Suprapubic skin (tissue), 4 donors: ENCODE measurements around the gene PTOV1. TPM values are rescaled to one million over a fixed set of nuclear protein-coding genes. Genes with fewer than 3 reads are reported as not detected.

Source experiments
- DNase-seq, 2 donors: peaks; one replicate each; pipeline ENCODE4 v3.0.0-alpha.2; 2019; ENCODE audit warnings: low spot score in 2 of 2
- H3K27ac ChIP-seq: fragments of 200-600 bp; sonication (generic); one replicate; pipeline ENCODE4 v1.5.1; 2019
- H3K27me3 ChIP-seq: fragments of 200-600 bp; sonication (generic); one replicate; pipeline ENCODE4 v1.5.1; 2019
- H3K36me3 ChIP-seq: fragments of 200-600 bp; sonication (generic); one replicate; pipeline ENCODE4 v1.5.1; 2019
- H3K4me1 ChIP-seq: fragments of 200-600 bp; sonication (generic); one replicate; pipeline ENCODE4 v1.5.1; 2019
- H3K4me3 ChIP-seq: fragments of 200-600 bp; sonication (generic); one replicate; pipeline ENCODE4 v1.5.1; 2019; ENCODE audit warnings: mild to moderate bottlenecking
- H3K9me3 ChIP-seq: fragments of 200-600 bp; sonication (generic); one replicate; pipeline ENCODE4 v1.5.1; 2019
- EP300 ChIP-seq: sonication (generic); formaldehyde crosslinking; IDR thresholded peaks from one replicate; pipeline ENCODE4 v1.6.1; 2017; ENCODE audit warnings: antibody characterized with exemption
- POLR2A ChIP-seq, 2 donors: fragments of 450-650 bp; IDR thresholded peaks; one replicate each; pipeline ENCODE4 v1.6.1; 2017; ENCODE audit warnings: antibody characterized with exemption in 2 of 2, mild to moderate bottlenecking in 2 of 2, moderate library complexity in 2 of 2
- POLR2AphosphoS5 ChIP-seq, 3 donors: sonication (generic); formaldehyde crosslinking; IDR thresholded peaks; one replicate each; pipeline ENCODE4 v1.6.1; 2017; ENCODE audit warnings: antibody characterized with exemption in 3 of 3
- WGBS: methylation state at CpG from one replicate; pipeline ENCODE4 v1.1.5; 2018; 5-methylcytosine and 5-hydroxymethylcytosine counted together
- total RNA-seq, 4 donors: library from RNA; depleted of rRNA; stranded (reverse); fragments of >200 nt; gene quantifications; one replicate each; pipeline ENCODE4 v1.1.0, GENCODE V29; 2016
- TF ChIP-seq, protein P1 (sequence below), 2 donors: fragments of 200-600 bp in 1 of 2; fragments of 450-650 bp in 1 of 2; sonication (generic) in 1 of 2; IDR thresholded peaks; one replicate each; pipeline ENCODE4 v1.5.1; 2016 to 2019; ENCODE audit warnings: antibody characterized with exemption in 2 of 2, mild to moderate bottlenecking in 1 of 2, moderate library complexity in 1 of 2

Gene PTOV1
- total RNA-seq, 4 donors from 2014 or later: 82.2 to 147 (median 91.2) TPM

DNA sequence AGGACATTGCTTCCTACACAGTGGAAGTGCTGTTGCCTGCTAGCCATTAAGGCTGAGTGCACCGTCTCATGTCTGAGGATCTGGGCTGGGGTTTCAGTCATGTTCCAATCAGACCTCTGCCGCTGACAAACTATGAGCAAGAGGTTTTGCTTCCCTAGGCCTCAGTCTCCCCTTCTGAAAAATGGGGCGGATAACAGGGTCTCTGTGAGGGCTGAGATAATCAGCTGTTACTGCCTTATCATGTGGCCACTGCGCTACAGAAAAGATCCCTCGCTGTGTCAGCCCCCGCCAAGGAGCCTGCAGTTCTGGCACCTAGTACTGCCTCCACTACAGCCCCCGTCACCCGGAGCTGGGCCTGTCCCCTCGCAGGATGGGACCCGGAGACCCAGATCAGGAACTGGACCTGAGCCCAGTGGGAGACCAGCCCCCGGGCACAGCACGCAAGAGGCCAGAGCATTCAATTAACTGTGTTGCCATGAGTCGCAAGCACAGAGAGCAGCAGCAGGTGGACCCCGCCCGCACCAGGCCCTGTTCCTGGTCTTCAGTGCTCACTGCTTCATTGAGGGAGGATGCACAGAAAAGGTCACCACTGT is 19.4 kb downstream of the PTOV1 start:
- H3K27me3 ChIP-seq: no peaks in the 10 kb centered on the region
- H3K4me1 ChIP-seq: peaks cover 72% of the 10 kb centered on the region
- peak overlapping the region; percentile 62 for H3K4me3 ChIP-seq
- WGBS: 80% methylated on average over 4 of the region's 15 CpGs
- peaks cover 9% of the 10 kb centered on the region for H3K36me3 ChIP-seq
- H3K27ac ChIP-seq: peak overlapping the region; percentile 88
- no peaks in the 10 kb centered on the region for H3K9me3 ChIP-seq
- TF ChIP-seq, protein P1, sequence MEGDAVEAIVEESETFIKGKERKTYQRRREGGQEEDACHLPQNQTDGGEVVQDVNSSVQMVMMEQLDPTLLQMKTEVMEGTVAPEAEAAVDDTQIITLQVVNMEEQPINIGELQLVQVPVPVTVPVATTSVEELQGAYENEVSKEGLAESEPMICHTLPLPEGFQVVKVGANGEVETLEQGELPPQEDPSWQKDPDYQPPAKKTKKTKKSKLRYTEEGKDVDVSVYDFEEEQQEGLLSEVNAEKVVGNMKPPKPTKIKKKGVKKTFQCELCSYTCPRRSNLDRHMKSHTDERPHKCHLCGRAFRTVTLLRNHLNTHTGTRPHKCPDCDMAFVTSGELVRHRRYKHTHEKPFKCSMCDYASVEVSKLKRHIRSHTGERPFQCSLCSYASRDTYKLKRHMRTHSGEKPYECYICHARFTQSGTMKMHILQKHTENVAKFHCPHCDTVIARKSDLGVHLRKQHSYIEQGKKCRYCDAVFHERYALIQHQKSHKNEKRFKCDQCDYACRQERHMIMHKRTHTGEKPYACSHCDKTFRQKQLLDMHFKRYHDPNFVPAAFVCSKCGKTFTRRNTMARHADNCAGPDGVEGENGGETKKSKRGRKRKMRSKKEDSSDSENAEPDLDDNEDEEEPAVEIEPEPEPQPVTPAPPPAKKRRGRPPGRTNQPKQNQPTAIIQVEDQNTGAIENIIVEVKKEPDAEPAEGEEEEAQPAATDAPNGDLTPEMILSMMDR (IDR thresholded peaks at IDR 0.05): no peak
- TF ChIP-seq POLR2AphosphoS5 (IDR thresholded peaks at IDR 0.05) (no peak), EP300 (no peak), POLR2A (IDR thresholded peaks at IDR 0.05) (no peak)
- DNase-seq: no peak

DNA sequence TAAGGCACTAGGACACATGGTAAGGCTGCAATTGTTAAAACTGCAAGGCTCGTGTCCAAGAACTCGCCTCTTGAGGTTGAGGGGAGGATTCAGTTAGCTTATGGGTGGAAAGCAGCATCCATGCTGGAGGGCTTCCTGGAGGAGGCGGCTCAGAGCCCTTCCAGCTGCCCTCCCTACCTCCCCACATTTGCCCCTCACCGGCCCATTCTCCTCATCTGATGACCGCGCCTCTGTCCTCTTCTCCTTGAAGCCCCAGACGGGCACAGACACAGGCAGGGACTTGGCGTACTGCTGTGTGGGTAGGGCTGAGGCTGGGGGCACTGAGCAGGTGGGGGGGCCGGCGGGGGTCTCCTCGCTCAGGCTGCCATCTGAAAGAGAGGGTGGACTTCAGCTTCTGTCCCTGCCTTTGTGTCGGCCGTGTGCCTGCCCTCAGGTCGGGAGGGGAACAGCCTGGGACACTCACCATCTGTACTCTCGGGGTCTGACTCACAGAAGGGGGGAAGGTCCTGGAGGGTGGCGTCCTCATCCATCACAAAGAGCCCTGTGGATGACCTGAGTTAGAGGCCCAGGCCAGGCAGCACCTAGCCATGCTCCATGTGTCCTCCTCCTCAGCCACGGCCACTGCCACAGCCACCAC is 20.5 kb downstream of the PTOV1 start:
- Histone ChIP-seq H3K4me1 (peaks cover 68% of the 10 kb centered on the region), H3K9me3 (no peaks in the 10 kb centered on the region), H3K27me3 (no peaks in the 10 kb centered on the region), H3K36me3 (peaks cover 9% of the 10 kb centered on the region), H3K4me3 (no peak overlapping the region), H3K27ac (no peak overlapping the region)
- DNase-seq: no peak
- WGBS: 94% methylated on average over 11 of the region's 17 CpGs
- TF ChIP-seq EP300: no peak
- no peak for TF ChIP-seq POLR2AphosphoS5 (IDR thresholded peaks at IDR 0.05)
- no peak for TF ChIP-seq POLR2A (IDR thresholded peaks at IDR 0.05)
- TF ChIP-seq, protein P1 (IDR thresholded peaks at IDR 0.05): no peak

DNA sequence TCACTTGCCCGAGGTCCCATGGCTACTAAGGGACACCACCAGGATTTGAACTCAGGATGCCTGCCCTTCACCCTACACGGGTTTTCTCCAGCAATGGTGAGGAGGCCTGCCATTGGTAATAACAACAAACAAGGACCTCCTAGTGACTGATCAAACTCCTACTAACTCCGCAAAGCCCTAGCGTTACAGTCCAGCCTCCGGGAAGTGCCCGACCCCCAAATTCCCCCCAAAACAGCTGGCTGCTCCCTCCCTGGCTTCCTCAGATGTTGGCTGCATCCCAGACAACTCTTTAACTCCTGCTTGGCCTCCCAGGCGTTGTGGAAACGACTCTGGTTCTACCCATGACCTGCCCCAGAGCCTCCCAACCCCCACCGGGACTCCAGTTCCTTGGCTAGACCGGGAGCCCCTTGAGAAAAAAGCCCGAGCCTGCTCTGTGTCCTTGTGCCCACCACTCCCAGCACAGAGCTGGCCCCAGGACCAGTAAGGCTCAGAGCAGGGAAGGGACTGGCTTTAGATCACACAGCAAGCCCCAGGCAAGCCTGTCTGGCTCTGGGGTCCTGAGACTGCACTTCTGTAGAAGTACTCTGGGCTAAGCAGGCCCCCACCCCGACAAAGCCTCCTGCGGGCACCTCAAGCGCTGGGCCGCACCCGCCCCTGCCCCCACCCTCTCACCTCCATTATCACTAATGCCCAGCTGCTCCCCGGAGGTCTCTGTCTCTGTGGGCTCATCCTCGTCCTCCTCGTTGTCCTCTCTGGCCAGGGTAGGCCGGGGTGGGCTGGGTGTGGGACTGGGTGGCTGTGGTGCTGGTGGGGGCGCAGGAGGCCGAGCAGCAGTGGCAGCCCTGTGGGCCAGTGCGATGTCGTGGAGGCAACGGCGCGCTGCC is 21.5 kb downstream of the PTOV1 start:
- no peak overlapping the region for H3K27ac ChIP-seq
- H3K9me3 ChIP-seq: no peaks in the 10 kb centered on the region
- TF ChIP-seq, protein P1 (IDR thresholded peaks at IDR 0.05): no peak
- H3K36me3 ChIP-seq: peaks cover 9% of the 10 kb centered on the region
- no peak overlapping the region for H3K4me3 ChIP-seq
- peaks cover 63% of the 10 kb centered on the region for H3K4me1 ChIP-seq
- 87% methylated on average over 20 of the region's 27 CpGs for WGBS
- H3K27me3 ChIP-seq: no peaks in the 10 kb centered on the region
- DNase-seq: no peak

DNA sequence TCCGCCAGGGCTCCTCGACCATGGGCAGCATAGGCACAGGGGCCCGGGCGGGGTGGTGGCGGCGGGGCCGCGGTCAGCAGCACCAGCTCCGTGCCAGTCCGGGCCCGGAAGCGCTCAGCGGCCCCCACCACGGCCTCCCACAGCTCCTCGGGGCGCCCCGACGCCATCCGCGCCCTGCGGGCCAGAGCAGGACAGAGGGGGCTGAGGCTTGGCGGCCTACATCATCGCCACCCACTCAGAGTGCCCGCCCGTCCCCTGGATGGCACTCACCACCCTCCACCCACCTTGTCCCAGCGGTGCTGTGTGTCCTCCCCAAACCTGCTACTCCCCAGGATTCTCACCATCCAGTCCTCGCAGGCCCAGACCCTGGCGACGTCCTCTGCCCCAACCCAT is 22.2 kb downstream of the PTOV1 start:
- H3K27me3 ChIP-seq: no peaks in the 10 kb centered on the region
- H3K36me3 ChIP-seq: peaks cover 9% of the 10 kb centered on the region
- TF ChIP-seq POLR2AphosphoS5 (IDR thresholded peaks at IDR 0.05) (no peak), POLR2A (IDR thresholded peaks at IDR 0.05) (no peak), EP300 (no peak)
- TF ChIP-seq, protein P1 (IDR thresholded peaks at IDR 0.05): no peak
- 92% methylated on average over 11 of the region's 29 CpGs for WGBS
- no peak overlapping the region for H3K27ac ChIP-seq
- no peaks in the 10 kb centered on the region for H3K9me3 ChIP-seq
- H3K4me3 ChIP-seq: no peak overlapping the region
- H3K4me1 ChIP-seq: peaks cover 59% of the 10 kb centered on the region
- DNase-seq: no peak

DNA sequence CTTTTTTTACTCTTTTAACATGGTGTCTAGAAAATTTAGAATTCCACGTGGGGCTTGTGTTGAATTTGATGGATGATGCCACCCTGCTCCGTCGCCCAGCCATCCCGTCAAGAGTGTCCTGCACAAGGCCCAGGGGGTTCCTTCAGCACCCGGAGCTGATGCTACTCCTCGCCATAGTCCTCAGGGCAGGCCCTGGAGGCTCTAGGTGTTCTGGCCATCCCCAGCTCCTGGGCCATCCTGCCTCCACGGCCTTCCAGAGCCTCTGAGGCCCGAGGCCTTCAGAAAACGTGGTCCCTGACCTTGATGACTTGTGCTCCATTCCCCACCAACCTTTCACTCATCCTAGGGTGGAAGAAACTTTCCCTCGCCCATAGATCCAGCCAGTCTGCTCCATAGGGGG is 22.9 kb downstream of the PTOV1 start:
- WGBS: 84% methylated on average over 10 of the region's 10 CpGs
- peaks cover 59% of the 10 kb centered on the region for H3K4me1 ChIP-seq
- H3K27me3 ChIP-seq: no peaks in the 10 kb centered on the region
- no peaks in the 10 kb centered on the region for H3K9me3 ChIP-seq
- H3K27ac ChIP-seq: no peak overlapping the region
- peaks cover 10% of the 10 kb centered on the region for H3K36me3 ChIP-seq
- DNase-seq: no peak
- TF ChIP-seq EP300 (no peak), POLR2A (IDR thresholded peaks at IDR 0.05) (no peak), POLR2AphosphoS5 (IDR thresholded peaks at IDR 0.05) (no peak)
- TF ChIP-seq, protein P1 (IDR thresholded peaks at IDR 0.05): no peak
- no peak overlapping the region for H3K4me3 ChIP-seq
